ENCODE measurements around the gene PFDN6.

The PFDN6 gene

DNA sequence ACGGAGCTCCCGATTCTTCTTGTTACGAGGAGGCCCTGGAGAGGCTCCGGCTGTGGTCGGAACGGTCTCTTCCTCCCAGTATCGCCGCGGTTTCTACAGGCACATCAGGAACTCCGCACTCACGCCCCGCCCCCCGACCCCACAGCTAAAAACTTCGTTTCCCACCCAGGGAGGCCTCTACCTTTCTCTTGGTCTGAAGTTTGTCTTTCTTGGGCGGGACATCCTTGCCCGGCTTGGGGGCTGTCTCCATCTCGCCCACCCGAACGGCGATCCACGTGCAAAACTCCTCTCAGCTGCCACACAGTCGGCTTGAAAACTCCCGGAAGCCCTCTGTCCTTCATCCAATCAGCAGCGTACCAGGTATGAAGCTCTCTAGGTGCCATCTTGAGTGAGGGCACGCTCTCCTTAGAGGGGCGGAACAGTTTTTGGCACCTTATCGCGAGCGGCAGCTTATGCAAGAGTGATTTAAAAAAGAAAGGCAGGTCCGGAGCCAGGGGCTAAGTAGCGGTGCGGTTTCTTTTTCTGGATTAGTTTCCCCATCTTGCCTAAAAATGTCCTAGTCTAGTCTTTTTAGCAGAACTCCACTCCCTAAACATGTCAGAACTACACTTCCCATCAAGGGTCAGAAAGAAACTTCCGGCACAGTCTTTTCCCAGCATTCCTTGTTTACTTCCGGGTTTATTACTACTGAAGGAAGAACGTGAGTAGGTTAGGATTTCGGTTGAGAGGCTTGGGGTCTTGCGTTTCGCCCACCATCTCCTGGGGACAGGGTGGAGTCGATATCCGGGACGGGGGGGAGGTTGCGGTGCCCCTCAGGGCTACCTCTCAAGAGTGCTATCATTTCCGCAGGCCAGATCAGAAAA is at the start of gene PFDN6, which contains the start of gene WDR46:
Gene PFDN6, plus strand, starts transcription at position 681 of the 863 bp plus-strand sequence. CDS start 256 bp downstream, outside the sequence.
Gene WDR46, minus strand, starts transcription at position 319 of the 863 bp plus-strand sequence. Its CDS starts 69 bp downstream, at position 250.
- H3K4me3 ChIP-seq (ENCODE audit: low read length): peak within 1 kb of the TSS; percentile 97
- TF ChIP-seq, protein P1, sequence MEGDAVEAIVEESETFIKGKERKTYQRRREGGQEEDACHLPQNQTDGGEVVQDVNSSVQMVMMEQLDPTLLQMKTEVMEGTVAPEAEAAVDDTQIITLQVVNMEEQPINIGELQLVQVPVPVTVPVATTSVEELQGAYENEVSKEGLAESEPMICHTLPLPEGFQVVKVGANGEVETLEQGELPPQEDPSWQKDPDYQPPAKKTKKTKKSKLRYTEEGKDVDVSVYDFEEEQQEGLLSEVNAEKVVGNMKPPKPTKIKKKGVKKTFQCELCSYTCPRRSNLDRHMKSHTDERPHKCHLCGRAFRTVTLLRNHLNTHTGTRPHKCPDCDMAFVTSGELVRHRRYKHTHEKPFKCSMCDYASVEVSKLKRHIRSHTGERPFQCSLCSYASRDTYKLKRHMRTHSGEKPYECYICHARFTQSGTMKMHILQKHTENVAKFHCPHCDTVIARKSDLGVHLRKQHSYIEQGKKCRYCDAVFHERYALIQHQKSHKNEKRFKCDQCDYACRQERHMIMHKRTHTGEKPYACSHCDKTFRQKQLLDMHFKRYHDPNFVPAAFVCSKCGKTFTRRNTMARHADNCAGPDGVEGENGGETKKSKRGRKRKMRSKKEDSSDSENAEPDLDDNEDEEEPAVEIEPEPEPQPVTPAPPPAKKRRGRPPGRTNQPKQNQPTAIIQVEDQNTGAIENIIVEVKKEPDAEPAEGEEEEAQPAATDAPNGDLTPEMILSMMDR (conservative IDR thresholded peaks at IDR 0.05; ENCODE audit: low read depth, low read length): no peak
- DNase-seq (ENCODE audit: low read depth): peak; percentile 54

DNA sequence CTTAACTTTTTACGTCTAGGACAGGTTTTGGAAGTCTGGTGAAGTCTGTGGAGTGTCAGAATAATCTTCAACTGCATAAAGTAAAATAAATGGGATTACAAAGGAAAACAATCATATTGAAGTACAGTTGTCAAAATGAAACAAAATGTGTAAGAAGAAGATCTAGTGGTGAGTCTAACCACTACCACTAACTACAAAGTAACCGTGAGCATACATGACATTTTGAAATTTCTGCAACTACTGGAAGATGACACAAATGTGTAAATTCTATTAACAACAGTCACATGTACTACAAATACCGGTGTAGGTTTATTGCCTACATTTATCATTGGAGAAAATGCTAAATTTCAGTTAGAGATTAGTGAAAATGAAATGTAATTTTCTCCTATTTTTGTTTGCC is 47.4 kb upstream of the PFDN6 start:
- DNase-seq (ENCODE audit: low read depth): no peak
- TF ChIP-seq, protein P1 (conservative IDR thresholded peaks at IDR 0.05; ENCODE audit: low read depth, low read length): no peak
- no peak overlapping the region for H3K4me3 ChIP-seq (ENCODE audit: low read length)

DNA sequence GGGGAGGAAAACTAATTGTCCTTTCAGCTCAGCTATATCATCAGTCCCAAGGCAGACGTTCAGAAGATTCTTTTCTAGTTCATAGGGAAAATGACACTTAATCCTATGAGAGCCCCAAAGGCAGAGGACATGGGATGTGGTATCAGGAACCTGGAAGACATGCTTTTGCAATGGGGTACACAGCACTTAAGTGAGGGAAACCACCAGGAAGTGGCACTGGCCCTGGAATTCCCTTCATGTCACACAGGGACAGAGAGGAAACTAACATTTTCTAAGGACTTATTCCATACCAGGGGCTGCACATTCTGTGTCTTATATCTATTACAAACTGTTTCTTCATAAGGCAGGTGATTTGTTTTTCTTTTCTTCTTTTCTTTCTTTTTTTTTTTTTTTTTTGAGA is 45.9 kb upstream of the PFDN6 start:
- TF ChIP-seq, protein P1 (conservative IDR thresholded peaks at IDR 0.05; ENCODE audit: low read depth, low read length): no peak
- DNase-seq (ENCODE audit: low read depth): no peak
- no peak overlapping the region for H3K4me3 ChIP-seq (ENCODE audit: low read length)

DNA sequence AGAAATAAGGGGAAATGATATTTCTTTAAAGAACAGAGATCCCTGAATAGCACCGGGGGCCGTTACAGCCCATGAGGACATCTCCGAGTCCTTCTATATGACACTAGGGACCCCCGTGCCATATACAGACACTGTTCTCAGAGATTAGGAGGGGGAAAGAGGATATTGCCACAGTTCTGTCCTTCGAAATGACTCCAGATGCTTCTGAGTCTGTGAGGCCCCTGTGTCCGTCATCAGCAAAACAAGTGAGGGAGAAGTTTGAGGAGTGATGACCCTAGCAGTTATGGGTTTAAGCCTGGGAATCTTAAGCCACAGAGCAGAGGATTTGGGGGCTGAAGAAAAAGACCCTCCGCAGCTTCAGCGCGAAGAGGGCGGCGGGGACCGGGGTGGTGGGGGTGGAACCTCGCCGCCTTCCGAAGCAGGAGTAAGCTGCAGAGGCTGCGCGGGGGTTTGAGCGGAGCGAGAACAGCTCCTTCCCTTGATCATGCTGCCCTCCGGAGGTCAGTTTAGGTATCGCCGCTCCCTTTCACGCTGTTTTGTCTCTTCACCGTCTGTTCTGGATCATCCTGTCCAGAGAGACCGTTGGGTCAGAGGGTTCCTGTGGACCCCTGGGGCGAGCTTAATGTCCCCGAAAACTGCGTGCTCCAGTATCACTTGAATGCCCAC is 41.3 kb upstream of the PFDN6 start:
- TF ChIP-seq, protein P1 (conservative IDR thresholded peaks at IDR 0.05; ENCODE audit: low read depth, low read length): peak; percentile 89
- DNase-seq (ENCODE audit: low read depth): peak; percentile 36
- peak overlapping the region; percentile 45 for H3K4me3 ChIP-seq (ENCODE audit: low read length)

DNA sequence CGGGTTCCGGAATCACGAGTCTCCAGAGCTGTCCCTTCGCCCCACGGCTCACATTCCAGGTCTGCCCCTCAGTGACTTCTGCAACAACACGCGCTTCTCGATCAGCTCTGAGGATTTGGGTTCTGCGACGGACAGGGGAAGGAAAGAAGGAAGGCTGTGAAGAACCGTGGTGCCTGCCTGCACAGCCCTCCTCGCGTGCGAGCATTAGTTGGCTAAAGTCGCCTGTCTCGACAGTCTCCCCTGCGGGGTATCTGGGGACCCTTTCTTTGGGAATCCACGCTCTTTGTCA is 40.8 kb upstream of the PFDN6 start:
- DNase-seq (ENCODE audit: low read depth): peak; percentile 19
- peak overlapping the region; percentile 44 for H3K4me3 ChIP-seq (ENCODE audit: low read length)
- TF ChIP-seq, protein P1 (conservative IDR thresholded peaks at IDR 0.05; ENCODE audit: low read depth, low read length): no peak

DNA sequence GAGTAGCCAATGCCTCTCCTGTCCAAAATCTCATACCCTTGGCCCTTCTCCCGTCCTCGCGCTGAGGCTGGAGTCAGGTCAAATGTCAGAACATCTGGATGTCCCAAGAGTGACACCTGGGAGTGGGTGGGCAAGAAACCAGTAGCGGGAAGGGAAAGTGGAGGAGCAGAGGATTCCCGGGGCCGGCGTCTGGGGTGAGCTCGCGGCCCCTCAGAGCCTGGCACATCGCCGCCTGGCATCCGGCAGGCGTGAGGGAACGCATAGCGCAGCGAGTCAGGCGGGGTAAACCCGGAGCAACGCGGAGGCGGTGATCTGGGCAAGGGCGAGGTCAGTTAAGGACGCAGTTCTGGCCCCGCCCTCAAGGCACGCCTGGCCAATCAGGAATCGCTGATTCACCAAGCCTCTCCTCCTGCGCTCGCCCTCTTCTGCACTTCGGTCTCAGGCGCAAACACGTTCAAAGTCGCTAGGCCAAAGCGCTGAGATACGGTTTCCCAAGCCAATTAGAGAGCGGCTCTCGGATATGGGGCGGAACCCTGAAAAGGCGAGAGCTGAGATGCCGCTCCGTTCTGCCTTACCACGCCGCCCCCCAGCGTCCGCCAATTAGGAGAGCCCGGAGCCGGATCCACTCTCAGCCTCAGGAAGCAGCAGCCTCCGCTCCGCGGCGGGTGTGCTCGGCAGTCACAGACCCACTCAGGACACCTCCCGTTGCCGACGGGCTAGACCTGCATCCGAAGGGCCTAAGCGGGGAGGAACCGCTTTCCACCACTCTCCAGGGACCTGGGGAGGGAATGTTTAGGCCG is 40.3 kb upstream of the PFDN6 start:
- TF ChIP-seq, protein P1 (conservative IDR thresholded peaks at IDR 0.05; ENCODE audit: low read depth, low read length): peak; percentile 16
- DNase-seq (ENCODE audit: low read depth): peak; percentile 98
- H3K4me3 ChIP-seq (ENCODE audit: low read length): peak overlapping the region; percentile 65

All from retinal pigment epithelial cell (primary cell).